NCI-H1436 treated with DMSO at 0.1 percent for 48 hours (cell line): ENCODE measurements around the gene APAF1.
A peak's percentile ranks its signal among the peaks of the same experiment; 100 is the strongest.
"Not testable (repeated sequence)": the region's sequence is repeated elsewhere in the genome, so short reads cannot be mapped to it uniquely, and the experiment has no call there.

ENCODE experiments used
- DNase-seq: peaks from one replicate; lab custom pipeline; 2025; lab: John Stamatoyannopoulos, UW

The APAF1 gene, protein sequence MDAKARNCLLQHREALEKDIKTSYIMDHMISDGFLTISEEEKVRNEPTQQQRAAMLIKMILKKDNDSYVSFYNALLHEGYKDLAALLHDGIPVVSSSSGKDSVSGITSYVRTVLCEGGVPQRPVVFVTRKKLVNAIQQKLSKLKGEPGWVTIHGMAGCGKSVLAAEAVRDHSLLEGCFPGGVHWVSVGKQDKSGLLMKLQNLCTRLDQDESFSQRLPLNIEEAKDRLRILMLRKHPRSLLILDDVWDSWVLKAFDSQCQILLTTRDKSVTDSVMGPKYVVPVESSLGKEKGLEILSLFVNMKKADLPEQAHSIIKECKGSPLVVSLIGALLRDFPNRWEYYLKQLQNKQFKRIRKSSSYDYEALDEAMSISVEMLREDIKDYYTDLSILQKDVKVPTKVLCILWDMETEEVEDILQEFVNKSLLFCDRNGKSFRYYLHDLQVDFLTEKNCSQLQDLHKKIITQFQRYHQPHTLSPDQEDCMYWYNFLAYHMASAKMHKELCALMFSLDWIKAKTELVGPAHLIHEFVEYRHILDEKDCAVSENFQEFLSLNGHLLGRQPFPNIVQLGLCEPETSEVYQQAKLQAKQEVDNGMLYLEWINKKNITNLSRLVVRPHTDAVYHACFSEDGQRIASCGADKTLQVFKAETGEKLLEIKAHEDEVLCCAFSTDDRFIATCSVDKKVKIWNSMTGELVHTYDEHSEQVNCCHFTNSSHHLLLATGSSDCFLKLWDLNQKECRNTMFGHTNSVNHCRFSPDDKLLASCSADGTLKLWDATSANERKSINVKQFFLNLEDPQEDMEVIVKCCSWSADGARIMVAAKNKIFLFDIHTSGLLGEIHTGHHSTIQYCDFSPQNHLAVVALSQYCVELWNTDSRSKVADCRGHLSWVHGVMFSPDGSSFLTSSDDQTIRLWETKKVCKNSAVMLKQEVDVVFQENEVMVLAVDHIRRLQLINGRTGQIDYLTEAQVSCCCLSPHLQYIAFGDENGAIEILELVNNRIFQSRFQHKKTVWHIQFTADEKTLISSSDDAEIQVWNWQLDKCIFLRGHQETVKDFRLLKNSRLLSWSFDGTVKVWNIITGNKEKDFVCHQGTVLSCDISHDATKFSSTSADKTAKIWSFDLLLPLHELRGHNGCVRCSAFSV (N-terminal part only)

DNA sequence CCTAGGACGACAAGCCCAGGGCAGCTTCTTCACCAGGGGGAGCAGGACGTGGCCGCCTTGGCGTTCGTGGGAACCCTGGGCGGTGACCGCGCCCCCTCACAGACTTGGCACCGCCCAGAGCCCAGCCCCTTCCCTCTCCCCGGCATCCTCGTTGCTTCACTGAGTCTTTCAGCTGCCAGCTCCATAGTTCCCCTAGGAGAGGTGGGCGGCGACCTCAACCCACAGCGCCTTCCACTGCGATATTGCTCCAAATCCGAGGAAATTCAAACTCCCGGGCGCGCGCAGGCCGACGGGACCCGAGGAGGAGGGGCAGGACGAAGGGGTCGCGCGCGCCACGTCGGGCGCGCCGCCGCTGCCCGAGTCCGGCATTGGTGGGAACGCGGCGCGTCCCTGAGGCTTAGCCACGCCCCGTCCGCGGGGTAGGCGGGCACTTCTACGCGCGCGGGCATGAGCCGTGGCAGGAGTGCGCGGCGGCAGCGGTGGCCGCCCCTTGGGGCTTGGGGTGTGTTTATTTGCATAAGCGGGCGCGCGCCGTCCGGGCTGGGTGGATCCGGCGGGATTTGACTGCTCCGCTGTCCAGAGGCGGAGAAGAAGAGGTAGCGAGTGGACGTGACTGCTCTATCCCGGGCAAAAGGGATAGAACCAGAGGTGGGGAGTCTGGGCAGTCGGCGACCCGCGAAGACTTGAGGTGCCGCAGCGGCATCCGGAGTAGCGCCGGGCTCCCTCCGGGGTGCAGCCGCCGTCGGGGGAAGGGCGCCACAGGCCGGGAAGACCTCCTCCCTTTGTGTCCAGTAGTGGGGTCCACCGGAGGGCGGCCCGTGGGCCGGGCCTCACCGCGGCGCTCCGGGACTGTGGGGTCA is at the start of gene APAF1, which contains the start of gene IKBIP:
Gene APAF1 (plus strand): TSS at position 579 of the 860 bp plus-strand sequence. CDS start 3,070 bp downstream, outside the sequence.
Gene IKBIP (minus strand): TSS at position 77 of the 860 bp plus-strand sequence. CDS start 87 bp downstream, outside the sequence.
- peak; percentile 62 for DNase-seq

DNA sequence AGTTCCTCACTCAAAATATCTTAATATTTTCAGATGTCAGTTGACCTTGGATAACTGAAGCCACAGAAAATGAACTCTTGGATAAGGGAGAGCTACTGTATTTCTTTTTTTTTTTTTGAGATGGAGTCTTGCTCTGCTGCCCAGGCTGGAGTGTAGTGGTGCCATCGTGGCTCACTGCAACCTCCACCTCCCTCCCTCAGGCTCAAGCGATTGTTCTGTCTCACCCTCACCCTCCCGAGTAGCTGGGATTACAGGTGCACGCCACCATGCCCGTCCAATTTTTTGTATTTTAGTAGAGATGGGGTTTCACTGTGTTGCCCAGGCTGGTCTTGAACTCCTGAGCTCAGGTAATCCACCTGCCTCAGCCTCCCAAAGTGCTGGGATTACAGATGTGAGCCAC is 47.8 kb upstream of the APAF1 start:
- DNase-seq, result not testable (repeated sequence)

DNA sequence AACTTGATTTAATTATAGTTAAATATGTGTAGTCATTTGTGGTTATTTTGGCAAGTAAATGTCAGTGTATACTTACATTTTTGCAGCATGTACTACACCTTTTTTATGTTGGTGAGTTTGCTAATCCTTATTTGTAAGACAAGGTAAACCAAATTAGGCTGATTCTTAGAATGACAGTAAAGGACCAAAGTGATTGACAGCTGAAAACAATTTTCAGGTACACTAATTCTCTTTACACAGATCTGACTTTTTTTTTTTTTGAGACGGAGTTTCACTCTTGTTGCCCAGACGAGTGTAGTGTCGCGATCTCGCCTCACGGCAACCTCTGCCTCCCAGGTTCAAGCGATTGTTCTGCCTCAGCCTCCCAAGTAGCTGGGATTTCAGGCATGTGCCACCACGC is 43.2 kb upstream of the APAF1 start:
- no peak for DNase-seq

DNA sequence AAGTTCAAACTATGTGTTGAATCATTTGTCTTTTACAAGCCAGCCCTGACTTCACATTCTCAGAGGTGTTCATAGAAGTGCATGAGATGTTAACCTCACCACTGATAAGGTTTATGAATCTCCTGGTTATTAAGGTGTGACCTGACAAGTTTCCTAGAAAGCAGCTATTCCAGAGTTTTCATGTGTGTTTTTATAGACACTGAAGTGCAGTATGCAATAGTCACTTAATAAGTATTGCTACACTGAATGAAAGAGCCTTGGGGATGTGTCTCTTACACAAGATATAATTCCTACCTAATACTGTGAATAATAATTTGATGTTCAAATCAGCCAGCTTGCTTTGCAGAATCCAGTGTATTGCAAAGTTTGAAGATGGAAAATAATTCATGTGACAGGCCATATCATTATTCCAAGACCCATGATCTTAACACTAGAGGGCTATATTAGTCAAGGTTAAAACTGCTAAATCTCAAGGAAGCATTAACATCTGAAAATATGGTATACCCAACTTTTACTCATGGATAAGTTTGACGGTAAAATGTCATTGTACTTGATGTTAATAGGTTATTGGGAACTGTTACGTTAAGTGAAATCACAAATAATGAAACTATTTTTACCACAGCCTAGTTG is 38.6 kb upstream of the APAF1 start:
- DNase-seq, result no peak

DNA sequence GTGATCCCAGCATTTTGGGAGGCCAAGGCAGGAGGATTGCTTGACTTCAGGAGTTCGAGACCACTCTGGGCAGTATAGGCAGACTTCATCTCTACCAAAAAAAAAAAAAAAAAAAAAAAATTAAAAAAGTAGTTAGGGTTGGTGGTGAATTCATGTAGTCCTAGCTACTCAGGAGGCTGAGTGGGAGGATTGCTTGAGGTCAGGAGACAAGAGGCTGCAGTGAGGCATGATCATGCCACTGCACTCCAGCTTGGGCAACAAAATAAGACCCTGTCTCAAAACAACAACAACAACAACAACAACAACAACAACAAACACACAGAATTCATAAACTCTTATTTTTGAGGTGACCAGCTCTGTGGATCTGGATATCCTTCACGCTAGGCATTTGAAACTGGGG is 34.5 kb upstream of the APAF1 start:
- DNase-seq, result no peak

DNA sequence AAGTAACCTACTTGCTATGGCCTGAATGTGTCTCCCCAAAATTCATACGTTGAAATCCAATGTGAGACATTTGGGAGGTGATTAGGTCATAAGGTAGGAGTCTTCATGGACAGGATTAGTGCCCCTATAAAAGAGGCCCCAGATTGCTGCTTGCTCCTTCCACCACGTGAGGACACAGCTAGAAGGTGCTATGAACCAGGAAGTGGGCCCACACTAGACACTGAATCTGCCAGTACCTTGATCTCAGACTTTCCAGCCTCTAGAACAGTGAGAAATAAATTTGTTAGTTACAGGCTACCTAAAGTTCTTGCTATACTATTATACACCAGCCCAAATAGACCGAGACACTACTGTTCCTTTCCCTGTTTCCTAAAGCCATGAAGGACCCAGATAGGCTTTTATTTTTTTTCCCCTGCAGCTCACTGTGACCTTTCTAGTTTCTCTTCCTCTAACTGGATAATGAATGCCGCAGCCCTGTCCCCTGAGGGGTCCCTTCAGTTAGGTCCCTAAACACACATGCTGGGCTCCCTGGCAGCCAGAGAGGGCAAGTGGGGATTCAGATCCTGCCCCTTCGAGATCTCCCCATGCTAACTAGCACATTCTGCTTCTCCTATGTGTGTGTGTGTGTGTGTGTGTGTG is 32.3 kb upstream of the APAF1 start:
- DNase-seq, result no peak

DNA sequence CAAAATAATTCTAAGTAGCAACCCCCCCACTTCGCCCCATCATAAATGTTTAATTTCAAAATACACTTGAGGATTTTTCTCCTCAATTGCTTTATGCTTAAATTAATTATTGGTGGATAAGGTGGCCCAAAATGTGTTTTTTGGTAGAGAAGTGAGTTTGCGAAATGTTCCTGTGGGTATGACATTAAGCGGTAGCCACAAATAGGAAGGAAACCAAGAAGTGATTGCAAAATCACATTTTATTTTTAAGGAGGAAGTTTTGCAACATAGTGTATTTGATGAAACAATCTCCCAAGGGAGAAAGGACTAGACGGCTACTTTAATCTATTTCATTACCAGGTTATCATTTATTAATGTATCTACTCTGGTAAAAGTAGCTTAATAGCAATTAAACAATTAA is 26.1 kb upstream of the APAF1 start:
- DNase-seq, result no peak

DNA sequence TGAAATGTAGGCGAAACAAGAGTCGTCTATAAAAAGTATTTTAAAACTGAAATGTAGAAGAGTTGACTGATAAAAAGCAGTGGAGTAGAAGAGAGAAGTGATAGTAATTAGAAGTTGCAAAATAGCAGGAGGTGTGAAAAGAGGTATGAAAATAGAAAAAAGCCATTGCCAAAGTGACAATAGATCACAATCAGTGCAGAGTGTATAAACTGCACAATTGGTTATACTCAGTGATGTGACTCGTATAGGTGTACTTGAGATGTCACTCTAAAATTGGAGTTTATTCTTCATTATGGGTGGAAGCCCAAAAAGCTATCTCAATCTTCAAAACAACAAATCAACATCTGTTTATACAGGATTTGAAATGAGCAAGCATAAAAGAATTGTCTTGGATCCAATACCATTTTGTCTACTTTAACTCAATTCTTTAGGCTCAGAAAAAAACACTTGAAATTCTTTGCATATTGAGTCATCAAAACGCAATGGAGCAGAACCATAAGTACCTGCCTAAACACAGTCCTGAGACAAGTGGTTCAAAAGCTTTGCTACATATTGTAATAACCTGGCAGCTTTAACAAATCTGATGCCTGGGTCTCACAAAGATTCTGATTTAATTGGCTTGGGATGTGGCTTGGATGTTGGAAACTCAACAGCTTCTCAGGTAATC is 9.3 kb upstream of the APAF1 start:
- DNase-seq, result no peak

DNA sequence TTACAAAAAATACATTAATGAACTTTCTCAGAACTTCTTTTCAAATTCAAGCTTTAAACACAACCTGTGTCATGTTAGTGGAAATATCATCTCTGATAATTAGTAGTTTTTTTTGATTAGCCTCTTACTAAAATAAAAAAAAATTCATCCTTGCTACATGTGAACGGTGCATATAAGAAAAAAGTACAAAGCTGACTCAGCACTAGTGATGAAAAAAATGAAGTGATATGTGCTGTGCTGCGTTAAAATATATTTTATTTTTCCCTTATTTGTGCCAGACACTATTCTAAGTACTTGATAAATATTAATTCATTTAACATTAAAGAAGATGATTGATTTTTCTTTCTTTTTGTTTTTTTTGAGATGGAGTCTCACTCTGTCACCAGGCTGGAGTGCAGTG is 8.0 kb upstream of the APAF1 start:
- no peak for DNase-seq

DNA sequence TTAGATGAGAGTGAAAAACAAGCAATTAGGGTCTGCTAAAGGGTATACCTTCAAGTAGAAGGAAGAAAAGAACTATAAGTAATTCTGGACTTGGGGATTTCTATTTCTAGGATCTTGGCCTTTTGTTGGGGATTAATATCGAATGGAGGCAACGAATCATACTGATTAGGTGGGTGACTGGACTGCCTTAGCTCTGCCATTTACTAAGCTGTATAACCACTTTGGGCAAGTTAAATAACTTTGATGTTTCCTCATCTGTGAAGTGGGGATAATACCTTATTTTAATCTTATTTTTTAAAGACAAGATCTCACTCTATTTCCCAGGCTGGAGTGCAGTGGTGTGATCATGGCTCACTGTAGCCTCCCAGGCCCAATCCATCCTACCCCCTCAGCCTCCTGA is 7.1 kb upstream of the APAF1 start:
- DNase-seq, result no peak

DNA sequence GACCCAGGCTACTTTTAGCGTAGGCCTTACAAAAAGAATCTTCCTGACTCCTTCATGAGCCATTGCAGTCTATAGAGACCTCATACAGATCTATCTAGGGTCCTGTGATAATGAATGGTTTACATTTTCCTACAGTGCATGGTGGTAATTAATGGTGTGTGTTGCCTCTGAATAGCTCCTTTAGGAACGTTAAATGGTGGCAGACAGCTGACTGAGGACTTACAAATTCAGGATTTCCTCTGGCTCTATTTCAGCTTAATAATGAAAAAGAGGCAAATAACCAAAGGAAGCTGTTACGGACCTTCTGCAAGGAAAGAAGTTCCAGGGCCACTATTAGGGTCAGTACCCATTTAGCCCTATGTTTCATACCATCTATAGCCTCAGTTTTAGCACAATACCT is 5.6 kb upstream of the APAF1 start:
- DNase-seq, result no peak

DNA sequence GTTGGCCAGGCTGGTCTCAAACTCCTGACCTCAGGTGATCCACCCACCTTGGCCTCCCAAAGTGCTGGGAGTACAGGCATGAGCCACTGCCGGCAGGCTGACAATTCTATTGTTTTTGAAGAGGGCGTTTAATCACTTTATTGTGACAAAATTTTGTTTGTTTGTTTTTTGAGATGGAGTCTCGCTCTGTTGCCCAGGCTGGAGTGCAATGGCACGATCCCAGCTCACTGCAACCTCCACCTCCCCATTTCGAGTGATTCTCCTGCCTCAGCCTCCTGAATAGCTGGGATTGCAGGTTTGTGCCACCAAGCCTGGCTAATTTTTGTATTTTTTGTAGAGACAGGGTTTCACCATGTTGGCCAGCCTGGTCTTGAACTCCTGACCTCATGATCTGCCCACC is 2.3 kb upstream of the APAF1 start:
- DNase-seq, result not testable (repeated sequence)

DNA sequence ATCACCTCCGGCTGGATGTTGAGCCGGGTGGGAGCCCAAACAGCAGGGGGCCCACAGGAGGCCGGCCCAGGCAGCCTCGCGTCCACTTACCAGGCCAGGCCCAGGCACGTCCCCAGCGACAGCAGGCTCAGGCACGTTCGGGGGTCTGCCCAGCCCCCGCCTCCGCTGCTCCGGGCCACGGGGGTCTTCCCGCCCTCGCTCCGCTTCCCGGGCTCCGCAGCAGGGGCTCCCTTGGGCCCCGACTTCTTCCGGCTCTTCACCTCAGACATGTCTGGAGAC is 718 bp upstream of the APAF1 start:
- no peak for DNase-seq

DNA sequence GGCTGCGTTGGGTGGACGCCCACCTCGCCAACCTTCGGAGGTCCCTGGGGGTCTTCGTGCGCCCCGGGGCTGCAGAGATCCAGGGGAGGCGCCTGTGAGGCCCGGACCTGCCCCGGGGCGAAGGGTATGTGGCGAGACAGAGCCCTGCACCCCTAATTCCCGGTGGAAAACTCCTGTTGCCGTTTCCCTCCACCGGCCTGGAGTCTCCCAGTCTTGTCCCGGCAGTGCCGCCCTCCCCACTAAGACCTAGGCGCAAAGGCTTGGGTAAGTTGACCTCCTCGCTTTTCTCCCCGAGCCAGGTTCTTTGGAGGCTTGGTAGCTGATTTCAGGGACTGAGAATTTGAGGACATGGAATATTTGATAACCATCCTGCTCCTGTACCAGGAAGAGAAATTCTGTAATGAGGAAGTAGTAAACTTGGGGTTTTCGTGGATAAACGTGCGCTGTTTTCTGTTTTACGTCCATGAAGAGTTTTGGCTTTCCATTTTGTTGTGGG is 530 bp downstream of the APAF1 start:
- no peak for DNase-seq

DNA sequence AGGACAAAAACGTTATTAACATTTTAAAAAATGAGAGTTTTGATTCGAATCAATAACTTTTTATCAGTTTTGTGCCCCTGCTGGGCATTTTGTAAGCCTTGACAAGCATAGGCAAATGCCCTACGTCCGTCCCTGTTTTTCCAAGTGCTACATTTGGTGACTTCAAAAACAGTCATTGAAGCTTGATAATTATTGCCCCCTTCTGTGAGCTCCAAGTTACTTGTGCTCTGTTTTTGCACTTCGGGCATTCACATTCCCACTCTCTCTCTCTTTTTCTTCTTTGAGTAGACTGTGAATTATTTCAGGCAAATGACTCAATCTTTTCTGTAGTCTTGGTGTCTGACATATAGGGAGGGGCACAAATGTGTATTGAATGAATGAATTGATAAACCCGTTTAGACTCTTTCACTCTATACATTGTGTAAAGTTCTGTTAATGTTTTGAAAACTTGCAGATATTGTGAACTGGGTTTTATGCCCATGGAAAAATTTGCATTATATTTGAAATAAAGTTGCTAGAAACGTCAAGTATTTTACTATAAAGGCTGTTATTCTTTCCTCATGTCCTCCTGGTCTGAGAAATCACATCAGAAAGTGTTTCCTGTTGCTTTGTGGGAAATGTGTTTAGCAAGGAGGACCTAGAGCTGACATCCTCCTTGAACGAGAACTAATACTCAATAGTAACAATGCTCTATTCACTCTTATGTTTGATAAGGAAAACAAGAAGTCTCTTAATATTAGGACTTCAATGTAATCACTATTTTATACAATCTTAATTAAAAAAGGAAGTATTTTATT is 1.4 kb downstream of the APAF1 start:
- DNase-seq, result no peak

DNA sequence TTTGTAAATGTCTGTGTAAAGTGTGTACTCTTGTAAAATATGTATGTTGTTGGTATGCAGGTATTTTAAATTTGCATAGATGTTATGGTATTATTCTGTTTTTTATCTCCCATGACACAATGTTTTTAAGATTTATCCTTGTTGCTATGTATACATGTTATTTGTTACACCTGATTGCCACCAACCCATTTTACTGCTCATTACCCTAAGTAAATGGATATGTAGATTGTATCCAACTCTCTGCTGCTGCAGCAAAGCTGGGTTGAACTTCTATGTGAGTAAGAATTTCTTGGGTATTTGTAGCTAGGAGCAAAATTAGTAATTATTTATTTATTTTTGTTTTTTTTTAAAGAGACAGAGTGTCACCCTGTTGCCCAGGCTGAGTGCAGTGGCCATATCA is 6.2 kb downstream of the APAF1 start:
- no peak for DNase-seq

DNA sequence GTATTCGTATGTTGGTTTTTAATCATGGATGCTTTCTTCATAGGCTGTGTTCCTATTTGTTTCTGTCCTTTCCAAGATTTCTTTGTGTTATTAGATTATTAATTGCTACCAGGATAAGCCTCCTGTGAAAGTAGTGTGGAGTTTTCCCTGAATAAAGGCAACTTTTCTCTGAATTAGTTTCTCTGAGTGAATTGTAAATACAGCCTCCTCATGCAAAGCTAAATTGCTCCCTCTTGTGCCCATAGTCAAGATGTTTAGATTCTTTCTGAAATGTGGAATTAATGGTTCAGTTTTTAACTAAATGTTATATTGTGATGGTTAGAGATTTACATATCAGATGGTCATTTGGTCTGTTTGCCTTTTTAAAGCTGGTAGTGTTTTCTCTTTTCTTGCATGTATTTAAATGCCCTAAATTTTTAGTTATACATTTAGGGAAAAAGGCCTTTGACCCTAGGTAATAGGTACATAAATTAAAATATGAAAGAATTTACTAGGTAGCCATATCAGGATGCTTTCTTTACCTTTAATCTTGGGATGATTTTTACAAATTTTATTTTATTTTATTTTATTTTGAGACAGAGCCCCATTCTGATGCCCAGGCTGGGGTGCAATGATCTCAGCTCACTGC is 8.9 kb downstream of the APAF1 start:
- DNase-seq, result no peak

DNA sequence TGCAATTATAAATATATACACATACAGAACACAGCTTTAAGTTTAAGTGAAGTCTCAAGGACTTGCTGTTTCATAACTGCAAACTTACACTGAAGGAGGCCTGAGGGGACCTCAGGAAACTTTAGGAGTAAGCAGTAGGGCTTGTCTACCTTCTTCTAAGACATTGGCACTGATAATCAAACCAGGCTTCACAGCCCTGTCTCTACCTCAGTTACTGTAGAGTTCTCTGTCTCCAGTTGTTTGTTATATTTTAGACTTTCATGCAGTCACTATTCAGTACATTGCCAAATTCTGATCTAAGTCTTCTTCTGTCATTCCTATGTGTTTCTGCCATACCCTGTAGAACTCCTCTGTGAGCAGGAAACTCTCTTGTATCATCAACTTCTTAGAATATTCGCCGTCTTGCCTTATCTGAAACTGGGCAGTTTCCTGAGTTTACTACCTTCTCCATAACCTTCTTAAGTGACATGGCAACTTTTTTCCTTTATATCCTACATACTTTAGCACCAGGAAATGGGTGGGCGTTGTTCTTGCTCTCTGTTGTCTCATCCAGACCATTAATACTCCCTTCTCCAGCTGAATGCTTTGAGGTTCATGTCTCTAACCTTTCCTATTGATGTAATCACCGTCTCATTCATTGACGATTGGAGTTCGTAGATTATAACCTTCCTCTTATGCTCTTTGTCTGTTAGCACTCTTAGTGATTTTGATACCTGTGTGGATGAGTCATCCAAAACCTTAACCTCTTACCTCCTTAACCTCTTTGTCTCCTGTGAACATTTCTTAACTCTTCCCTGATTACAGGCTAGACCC is 11.4 kb downstream of the APAF1 start:
- DNase-seq, result no peak
